Parathyroid adenoma (tissue), 2 donors: ENCODE data around the gene SEMA5B.
A peak's percentile ranks its signal among the peaks of the same experiment; 100 is the strongest.

ENCODE experiments used
- H2AFZ ChIP-seq: fragments of 300-600 bp; sonication (generic); one replicate; pipeline ENCODE4 v1.7.0; 2017; ENCODE audit warnings: antibody characterized with exemption, mild to moderate bottlenecking
- H3K27ac ChIP-seq: fragments of 300-600 bp; sonication (generic); one replicate; pipeline ENCODE4 v1.7.0; 2017
- H3K27me3 ChIP-seq: fragments of 300-600 bp; sonication (generic); one replicate; pipeline ENCODE4 v1.7.0; 2017; ENCODE audit warnings: low read length; ENCODE audit not compliant: control insufficient read depth, insufficient read depth
- H3K36me3 ChIP-seq: fragments of 300-600 bp; sonication (generic); one replicate; pipeline ENCODE4 v1.7.0; 2017; ENCODE audit warnings: low read length; ENCODE audit not compliant: control insufficient read depth, insufficient read depth
- H3K4me1 ChIP-seq: fragments of 300-600 bp; sonication (generic); one replicate; pipeline ENCODE4 v1.7.0; 2017; ENCODE audit warnings: control low read depth
- H3K4me2 ChIP-seq: fragments of 300-600 bp; sonication (generic); one replicate; pipeline ENCODE4 v1.7.0; 2017; ENCODE audit warnings: low read length
- H3K4me3 ChIP-seq: fragments of 300-600 bp; sonication (generic); one replicate; pipeline ENCODE4 v1.7.0; 2017; ENCODE audit warnings: low read depth, low read length
- H3K79me2 ChIP-seq: fragments of 300-600 bp; sonication (generic); one replicate; pipeline ENCODE4 v1.7.0; 2017; ENCODE audit warnings: control low read depth
- H3K9ac ChIP-seq: fragments of 300-600 bp; sonication (generic); one replicate; pipeline ENCODE4 v1.7.0; 2017; ENCODE audit warnings: mild to moderate bottlenecking
- H3K9me3 ChIP-seq: fragments of 300-600 bp; sonication (generic); one replicate; pipeline ENCODE4 v1.7.0; 2017; ENCODE audit warnings: low read length; ENCODE audit not compliant: control insufficient read depth
- CTCF ChIP-seq: fragments of 300-600 bp; sonication (generic); IDR thresholded peaks from one replicate; pipeline ENCODE4 v1.7.0; 2017; ENCODE audit warnings: antibody characterized with exemption, mild to moderate bottlenecking
- donor health status: primary hyperparathyroidism.

SEMA5B gene

GRCh38 chr3:123025642-123026521 is 1.7 kb downstream of the SEMA5B start:
- Histone ChIP-seq H3K9me3 (no peaks in the 10 kb centered on the region), H3K27ac (no peak overlapping the region), H2AFZ (no peak overlapping the region), H3K4me2 (no peak overlapping the region), H3K4me1 (peaks cover 10% of the 10 kb centered on the region), H3K4me3 (no peak overlapping the region), H3K9ac (no peak overlapping the region), H3K36me3 (no peaks in the 10 kb centered on the region), H3K79me2 (no peaks in the 10 kb centered on the region), H3K27me3 (no peaks in the 10 kb centered on the region)
- no peak for TF ChIP-seq CTCF

GRCh38 chr3:123024056-123024455 is 3.5 kb downstream of the SEMA5B start:
- peaks cover 12% of the 10 kb centered on the region for H3K4me1 ChIP-seq
- no peak for TF ChIP-seq CTCF
- H3K4me2 ChIP-seq = no peak overlapping the region
- no peak overlapping the region for H3K27ac ChIP-seq
- no peaks in the 10 kb centered on the region for H3K79me2 ChIP-seq
- no peak overlapping the region for H3K4me3 ChIP-seq
- H3K9me3 ChIP-seq = no peaks in the 10 kb centered on the region
- no peaks in the 10 kb centered on the region for H3K27me3 ChIP-seq
- no peak overlapping the region for H2AFZ ChIP-seq
- no peaks in the 10 kb centered on the region for H3K36me3 ChIP-seq
- no peak overlapping the region for H3K9ac ChIP-seq

DNA sequence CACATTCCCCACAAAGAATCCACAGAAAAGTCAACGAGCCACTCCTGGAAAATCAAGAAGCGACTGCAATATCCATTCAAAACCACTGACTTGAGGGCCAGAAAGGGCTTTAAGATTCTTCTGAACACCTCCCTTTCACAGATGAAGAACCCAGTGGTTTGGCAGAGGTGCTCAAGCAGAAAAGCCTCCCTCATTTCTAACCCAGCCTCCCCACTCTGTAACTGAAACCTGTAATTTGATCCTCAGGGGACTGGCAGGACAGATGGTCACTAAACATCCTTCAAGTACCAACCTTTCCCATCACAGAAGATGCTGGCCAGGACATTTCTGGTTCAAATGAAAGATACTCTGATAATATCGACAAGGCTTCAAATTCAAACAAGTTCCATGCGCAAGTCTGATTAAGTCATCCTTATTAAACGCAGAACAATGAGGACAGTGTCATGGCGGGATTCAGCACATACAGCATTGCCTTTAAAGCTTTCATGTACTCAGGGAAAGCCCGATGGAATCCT is 5.5 kb downstream of the SEMA5B start:
- Histone ChIP-seq H3K4me1 (peaks cover 12% of the 10 kb centered on the region), H3K36me3 (no peaks in the 10 kb centered on the region), H3K4me2 (no peak overlapping the region), H3K27ac (no peak overlapping the region), H2AFZ (no peak overlapping the region), H3K9me3 (no peaks in the 10 kb centered on the region), H3K27me3 (no peaks in the 10 kb centered on the region), H3K4me3 (no peak overlapping the region), H3K9ac (no peak overlapping the region), H3K79me2 (no peaks in the 10 kb centered on the region)
- no peak for TF ChIP-seq CTCF

GRCh38 chr3:123021388-123021787 is 6.2 kb downstream of the SEMA5B start:
- Histone ChIP-seq H3K9ac (no peak overlapping the region), H3K27ac (no peak overlapping the region), H3K4me3 (no peak overlapping the region), H3K27me3 (no peaks in the 10 kb centered on the region), H3K9me3 (no peaks in the 10 kb centered on the region), H3K36me3 (no peaks in the 10 kb centered on the region), H2AFZ (no peak overlapping the region), H3K4me2 (peak overlapping the region; percentile 27), H3K79me2 (no peaks in the 10 kb centered on the region), H3K4me1 (peaks cover 12% of the 10 kb centered on the region)
- no peak for TF ChIP-seq CTCF
